SK-N-SH (cell line): Measurements from ENCODE around the gene FNDC3B.

Experiments
- EP300 ChIP-seq, 2 experiments: IDR thresholded peaks; 2 replicates each; pipeline versions ENCODE4 v1.4.0 to v1.6.1; 2012; ENCODE audit warnings: borderline replicate concordance in 1 of 2, low read depth in 1 of 2, low read length in 1 of 2
- POLR2AphosphoS5 ChIP-seq: IDR thresholded peaks from 2 replicates; pipeline ENCODE4 v1.6.1; 2012; ENCODE audit warnings: low read depth, low read length
- TF ChIP-seq, protein P1 (sequence below): fragments of 200-600 bp; sonication (generic); IDR thresholded peaks from 2 replicates; pipeline ENCODE4 v1.6.1; 2017; ENCODE audit warnings: antibody characterized with exemption, mild to moderate bottlenecking, moderate library complexity

DNA sequence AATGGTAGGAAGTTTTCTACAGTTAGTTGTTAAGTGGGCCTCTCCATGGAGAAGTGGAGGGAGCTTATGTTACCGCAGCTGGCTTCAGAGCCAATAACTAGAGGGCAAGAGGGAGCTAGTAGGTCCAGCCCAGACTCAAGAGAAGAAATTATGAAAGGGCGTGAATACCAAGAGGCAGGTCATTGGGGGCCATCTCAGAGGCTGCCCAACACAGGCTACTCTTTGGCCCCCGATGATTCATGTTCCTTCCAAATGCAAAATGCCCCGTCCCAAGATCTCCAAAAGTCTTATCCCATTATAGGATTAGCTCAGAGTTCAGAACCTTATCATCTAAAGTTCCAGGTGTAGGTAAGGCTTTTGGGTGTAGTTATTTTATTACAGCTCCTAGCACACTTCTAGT lies 94.5 kb downstream of the FNDC3B start:
- TF ChIP-seq EP300 (IDR thresholded peaks at IDR 0.05; ENCODE audit: borderline replicate concordance in 1 of 2, low read depth in 1 of 2, low read length in 1 of 2), result no peak
- TF ChIP-seq, protein P1, sequence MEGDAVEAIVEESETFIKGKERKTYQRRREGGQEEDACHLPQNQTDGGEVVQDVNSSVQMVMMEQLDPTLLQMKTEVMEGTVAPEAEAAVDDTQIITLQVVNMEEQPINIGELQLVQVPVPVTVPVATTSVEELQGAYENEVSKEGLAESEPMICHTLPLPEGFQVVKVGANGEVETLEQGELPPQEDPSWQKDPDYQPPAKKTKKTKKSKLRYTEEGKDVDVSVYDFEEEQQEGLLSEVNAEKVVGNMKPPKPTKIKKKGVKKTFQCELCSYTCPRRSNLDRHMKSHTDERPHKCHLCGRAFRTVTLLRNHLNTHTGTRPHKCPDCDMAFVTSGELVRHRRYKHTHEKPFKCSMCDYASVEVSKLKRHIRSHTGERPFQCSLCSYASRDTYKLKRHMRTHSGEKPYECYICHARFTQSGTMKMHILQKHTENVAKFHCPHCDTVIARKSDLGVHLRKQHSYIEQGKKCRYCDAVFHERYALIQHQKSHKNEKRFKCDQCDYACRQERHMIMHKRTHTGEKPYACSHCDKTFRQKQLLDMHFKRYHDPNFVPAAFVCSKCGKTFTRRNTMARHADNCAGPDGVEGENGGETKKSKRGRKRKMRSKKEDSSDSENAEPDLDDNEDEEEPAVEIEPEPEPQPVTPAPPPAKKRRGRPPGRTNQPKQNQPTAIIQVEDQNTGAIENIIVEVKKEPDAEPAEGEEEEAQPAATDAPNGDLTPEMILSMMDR, result no peak
- no peak for TF ChIP-seq POLR2AphosphoS5
